Activated T-helper 1 cell treated with anti-CD3 and anti-CD28 coated beads, Interleukin-12 subunit alpha, Interleukin-12 subunit beta, Interleukin-2, Interleukin-4 antibody, amounts not matched to agents 30 ng/mL and 10 ng/mL and 1 ng/mL, durations not matched to agents 14 hours and 24 hours and 36 hours (primary cell): ENCODE results near the gene DUS1L. TPM values are rescaled to one million over a fixed set of nuclear protein-coding genes. Genes with fewer than 3 reads are reported as not detected.

ENCODE experiments used
- DNase-seq: peaks from one replicate; pipeline ENCODE4 v3.0.0; 2021; ENCODE audit warnings: low spot score
- H3K27ac Mint-ChIP-seq: one replicate; pipeline ENCODE4 v1.8.0; 2021; ENCODE audit warnings: mild to moderate bottlenecking, mixed read lengths
- H3K27me3 Mint-ChIP-seq: one replicate; pipeline ENCODE4 v1.8.0; 2022; ENCODE audit warnings: mild to moderate bottlenecking, moderate library complexity, mixed read lengths; ENCODE audit not compliant: insufficient read depth
- H3K36me3 Mint-ChIP-seq: one replicate; pipeline ENCODE4 v1.8.0; 2021; ENCODE audit warnings: low read depth, mixed read lengths
- H3K4me1 Mint-ChIP-seq: one replicate; pipeline ENCODE4 v1.8.0; 2021; ENCODE audit warnings: low read depth, mixed read lengths
- H3K4me3 Mint-ChIP-seq: one replicate; pipeline ENCODE4 v1.8.0; 2021; ENCODE audit warnings: mild to moderate bottlenecking, moderate library complexity, mixed read lengths
- H3K9me3 Mint-ChIP-seq: one replicate; pipeline ENCODE4 v1.8.0; 2021; ENCODE audit warnings: mixed read lengths
- intact Hi-C: fragments of 100-400 bp; cut with micrococcal nuclease; formaldehyde crosslinking; loops from one replicate; pipeline ENCODE4 v1.15.1; 2024
- total RNA-seq: library from RNA; stranded (reverse); gene quantifications from 2 replicates; pipeline ENCODE4 v1.2.3, GENCODE V29; 2022

DUS1L gene
- total RNA-seq, 1 donor from 2014 or later, result 231 TPM

DNA sequence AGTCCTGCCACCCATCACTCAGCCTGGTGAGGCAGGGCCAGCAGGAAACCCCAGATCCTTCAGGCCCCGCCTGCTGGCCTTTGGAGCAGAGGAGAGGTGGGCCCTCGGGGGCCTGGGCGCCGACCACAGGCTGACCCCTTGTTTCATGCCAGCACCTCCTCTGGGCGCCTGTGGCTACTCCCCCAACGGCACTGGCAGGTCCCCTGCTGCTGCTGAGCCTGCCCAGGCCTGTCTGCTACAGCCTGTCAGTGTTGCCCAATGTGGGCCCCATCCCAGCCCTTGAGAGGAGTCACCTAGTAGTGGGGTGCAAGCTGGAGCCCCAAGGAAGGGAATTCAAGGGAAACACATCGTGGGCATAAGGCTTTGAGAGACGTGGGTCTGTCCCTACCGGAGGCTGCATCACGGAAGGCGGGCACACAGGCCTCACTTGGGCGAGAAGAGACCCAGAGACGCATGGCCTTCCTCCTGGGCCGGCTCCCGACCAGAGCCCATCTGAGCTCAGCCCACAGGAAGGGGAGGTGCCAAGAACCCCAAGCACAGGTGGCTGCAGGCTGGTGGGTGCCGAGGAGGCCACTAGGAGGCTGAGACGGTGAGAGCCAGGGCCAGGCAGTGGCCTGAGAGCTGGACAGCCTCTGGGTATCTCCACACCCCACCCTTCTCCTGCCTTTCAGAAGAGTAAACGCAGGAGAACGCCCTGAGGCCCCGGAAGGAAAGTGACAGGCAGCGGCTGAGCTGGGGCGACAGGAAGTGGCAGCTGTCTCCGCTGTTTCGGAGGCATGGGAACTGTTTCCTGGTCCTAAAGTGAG, 40.5 kb upstream of the DUS1L start:
- H3K27me3 Mint-ChIP-seq, result no peaks in the 10 kb centered on the region
- peak; percentile 54 for DNase-seq
- H3K36me3 Mint-ChIP-seq, result peaks cover 4% of the 10 kb centered on the region
- H3K4me3 Mint-ChIP-seq, result peak overlapping the region; percentile 88
- H3K27ac Mint-ChIP-seq, result peak overlapping the region; percentile 96
- peaks cover 11% of the 10 kb centered on the region for H3K4me1 Mint-ChIP-seq
- intact Hi-C loops, result loop anchor here (1.0 to 2.0 kb wide), 3 partner anchors 8 to 48 kb away; partner anchors contain the start of gene FASN
- no peaks in the 10 kb centered on the region for H3K9me3 Mint-ChIP-seq

DNA sequence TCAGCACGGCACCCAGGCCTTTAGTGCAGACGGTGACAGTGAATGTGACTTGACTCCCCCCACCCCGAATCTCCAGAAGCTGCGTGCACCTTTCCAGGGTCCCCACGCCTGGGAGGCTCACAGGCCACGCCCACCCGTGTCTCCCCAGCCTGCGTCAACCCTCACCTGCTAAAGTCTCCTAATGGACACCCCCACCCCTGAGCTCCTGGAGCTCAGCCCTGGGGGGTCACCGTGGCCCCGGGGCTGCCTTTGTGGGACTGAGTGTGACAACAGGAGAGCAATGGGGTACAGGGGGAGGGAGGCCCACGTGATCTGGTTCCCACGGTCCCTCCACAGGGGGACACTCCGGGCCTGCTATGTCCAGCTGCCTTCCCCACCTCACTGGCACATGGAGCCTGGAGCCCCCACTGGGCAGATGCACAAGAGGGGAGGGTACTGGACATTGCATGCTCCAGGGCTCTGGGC, 39.8 kb upstream of the DUS1L start:
- Mint-ChIP-seq H3K36me3 (peaks cover 4% of the 10 kb centered on the region), H3K4me3 (peak overlapping the region; percentile 88), H3K4me1 (peaks cover 11% of the 10 kb centered on the region), H3K27me3 (no peaks in the 10 kb centered on the region), H3K27ac (peak overlapping the region; percentile 96), H3K9me3 (no peaks in the 10 kb centered on the region)
- intact Hi-C loops, result no loop called here
- no peak for DNase-seq

DNA sequence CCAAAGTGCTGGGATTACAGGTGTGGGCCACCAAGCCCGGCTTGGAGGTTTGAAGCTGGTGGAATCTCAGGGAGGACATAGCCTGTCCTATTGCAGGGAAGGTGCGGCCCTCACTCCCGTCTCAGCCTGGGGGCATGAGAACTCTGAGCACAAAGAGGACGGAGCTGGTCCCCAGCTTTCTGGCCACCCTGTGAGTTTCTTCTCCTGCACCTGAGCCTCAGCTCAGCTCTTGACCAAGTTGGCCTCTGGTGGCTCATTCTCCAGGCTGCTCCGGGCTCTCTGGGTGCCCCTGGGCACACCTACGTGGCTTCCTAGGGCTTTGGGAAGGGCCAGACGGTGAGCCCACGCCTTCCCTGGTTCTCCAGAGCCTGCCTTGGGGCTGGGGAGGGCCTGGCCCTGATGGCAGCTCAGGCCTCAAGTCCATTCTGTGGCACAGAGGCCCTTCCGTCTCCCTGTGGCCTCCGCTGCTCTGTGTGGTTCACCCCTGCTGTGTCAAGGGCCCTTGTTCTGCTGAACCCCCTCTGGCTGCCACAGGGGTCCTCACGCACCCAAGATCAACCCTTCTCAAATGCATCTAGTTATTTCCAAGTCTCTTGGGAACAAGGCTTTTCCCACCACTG, 39.3 kb upstream of the DUS1L start:
- peak overlapping the region; percentile 88 for H3K4me3 Mint-ChIP-seq
- H3K36me3 Mint-ChIP-seq, result peaks cover 4% of the 10 kb centered on the region
- H3K4me1 Mint-ChIP-seq, result peaks cover 11% of the 10 kb centered on the region
- intact Hi-C loops, result no loop called here
- H3K9me3 Mint-ChIP-seq, result no peaks in the 10 kb centered on the region
- DNase-seq, result no peak
- peak overlapping the region; percentile 34 for H3K27ac Mint-ChIP-seq
- no peaks in the 10 kb centered on the region for H3K27me3 Mint-ChIP-seq

DNA sequence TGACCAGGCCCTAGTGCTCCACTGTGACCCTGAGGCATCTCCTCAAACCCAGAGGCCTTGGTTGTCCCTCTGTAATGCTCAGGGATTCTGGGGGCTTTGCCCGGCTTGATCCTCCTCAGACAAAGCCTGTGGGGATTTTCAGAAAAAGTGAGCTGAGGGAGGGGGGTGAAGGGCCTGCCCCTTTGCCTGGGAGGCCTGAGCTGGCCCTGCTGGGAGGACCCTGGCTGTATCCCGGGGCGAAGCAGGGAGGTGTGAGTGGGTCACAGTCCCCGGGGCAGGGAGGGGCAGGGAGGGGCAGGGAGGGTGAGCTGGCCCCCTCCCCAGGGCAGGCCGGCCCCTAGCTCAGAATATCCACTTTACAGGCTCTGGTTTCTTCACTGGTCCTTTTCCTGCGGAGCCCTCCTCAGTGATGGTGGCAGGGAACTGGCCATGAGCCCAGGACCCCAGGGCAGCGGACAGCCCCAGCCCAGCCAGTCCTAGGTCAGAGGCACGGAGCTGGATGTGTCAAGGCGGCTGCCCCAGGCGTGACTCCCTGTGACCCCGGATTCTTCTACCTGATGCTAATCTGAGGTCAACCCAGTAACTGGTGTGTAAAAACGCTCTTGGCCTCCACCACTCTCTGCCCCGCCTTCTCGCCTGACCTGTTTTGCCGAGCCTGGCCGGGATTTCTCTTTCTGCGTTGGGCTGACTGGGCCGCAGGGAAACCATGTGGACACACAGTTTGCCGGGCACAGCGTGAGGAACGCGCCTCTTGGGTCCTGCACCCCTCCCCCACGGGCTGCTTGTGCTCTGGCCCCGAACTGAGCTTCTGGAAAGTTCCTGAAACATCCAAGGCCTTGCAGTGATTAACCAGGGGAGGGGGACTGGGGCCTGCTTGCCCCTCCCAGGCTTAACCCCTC, 38.2 kb upstream of the DUS1L start:
- intact Hi-C loops, result no loop called here
- H3K27ac Mint-ChIP-seq, result no peak overlapping the region
- no peaks in the 10 kb centered on the region for H3K9me3 Mint-ChIP-seq
- no peak for DNase-seq
- H3K27me3 Mint-ChIP-seq, result no peaks in the 10 kb centered on the region
- peaks cover 11% of the 10 kb centered on the region for H3K4me1 Mint-ChIP-seq
- peaks cover 4% of the 10 kb centered on the region for H3K36me3 Mint-ChIP-seq
- peak overlapping the region; percentile 11 for H3K4me3 Mint-ChIP-seq

DNA sequence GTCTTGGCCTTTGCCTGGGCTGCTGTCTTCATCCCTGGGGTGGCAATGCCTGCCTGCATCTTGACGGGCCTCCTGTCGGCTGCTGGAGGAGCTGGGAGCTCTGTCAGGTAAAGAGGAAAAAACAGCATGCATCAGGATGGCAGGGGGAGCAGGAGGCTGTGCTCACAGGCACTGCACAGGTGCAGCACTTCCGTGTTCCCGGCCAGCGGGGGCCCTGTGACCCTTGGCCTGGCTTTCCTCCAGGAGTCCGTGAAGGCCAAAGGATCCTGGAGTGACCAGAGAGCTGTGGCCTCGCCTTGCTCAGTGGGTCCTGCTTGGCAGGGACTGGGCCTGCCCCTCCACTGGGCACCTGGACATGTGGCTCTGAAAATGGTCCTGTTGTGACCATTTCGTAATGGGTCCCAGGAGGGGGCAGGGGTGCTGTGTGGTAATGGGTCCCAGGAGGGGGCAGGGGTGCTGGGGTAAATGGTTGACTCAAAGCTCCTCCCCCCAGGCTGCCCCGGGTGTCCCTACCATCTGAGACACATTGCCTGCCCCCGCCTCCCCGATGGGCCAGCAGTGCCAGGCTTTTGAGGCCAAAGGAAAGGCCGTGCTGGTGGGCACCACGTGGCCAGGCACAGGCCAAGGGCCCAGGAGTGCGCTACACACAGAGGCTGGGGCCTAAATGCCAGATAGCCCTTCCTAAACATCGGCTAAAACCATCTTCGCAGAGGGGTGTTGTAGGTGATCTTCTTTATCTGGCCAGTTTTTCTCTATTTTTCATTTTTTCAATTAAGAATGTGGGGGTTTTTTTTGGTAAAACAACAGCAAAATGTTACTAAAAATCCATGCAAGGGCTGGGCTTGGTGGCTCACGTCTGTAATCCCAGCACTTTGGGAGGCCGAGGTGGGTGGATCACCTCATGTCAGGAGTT, 36.4 kb upstream of the DUS1L start:
- H3K27ac Mint-ChIP-seq, result peak overlapping the region; percentile 44
- H3K27me3 Mint-ChIP-seq, result no peaks in the 10 kb centered on the region
- no peak for DNase-seq
- H3K36me3 Mint-ChIP-seq, result peaks cover 4% of the 10 kb centered on the region
- intact Hi-C loops, result no loop called here
- H3K4me1 Mint-ChIP-seq, result peaks cover 11% of the 10 kb centered on the region
- no peak overlapping the region for H3K4me3 Mint-ChIP-seq
- no peaks in the 10 kb centered on the region for H3K9me3 Mint-ChIP-seq

DNA sequence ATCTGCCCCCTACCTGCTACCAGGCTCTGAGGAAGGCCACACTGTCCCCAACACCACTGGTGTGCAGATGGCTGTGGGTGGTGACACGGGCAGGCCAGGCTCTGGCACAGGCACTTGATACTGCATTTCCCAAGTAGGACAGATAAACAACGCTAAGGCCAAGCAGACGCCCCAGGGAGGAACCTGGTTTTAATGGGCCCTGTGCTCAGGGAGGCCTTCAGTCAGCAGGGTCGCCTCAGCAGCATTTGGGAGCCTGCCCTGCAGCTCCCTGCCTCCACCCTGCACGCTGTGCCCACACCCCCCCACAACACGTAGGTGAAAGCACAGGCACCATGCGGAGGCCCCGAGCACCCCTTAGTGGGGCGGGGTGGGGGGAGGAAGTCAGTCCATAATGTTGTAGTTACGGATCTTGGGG, 35.7 kb upstream of the DUS1L start:
- no peak for DNase-seq
- Mint-ChIP-seq H3K36me3 (peaks cover 4% of the 10 kb centered on the region), H3K4me1 (peaks cover 5% of the 10 kb centered on the region), H3K27me3 (no peaks in the 10 kb centered on the region), H3K27ac (peak overlapping the region; percentile 82), H3K4me3 (peak overlapping the region; percentile 47), H3K9me3 (no peaks in the 10 kb centered on the region)
- intact Hi-C loops, result no loop called here

DNA sequence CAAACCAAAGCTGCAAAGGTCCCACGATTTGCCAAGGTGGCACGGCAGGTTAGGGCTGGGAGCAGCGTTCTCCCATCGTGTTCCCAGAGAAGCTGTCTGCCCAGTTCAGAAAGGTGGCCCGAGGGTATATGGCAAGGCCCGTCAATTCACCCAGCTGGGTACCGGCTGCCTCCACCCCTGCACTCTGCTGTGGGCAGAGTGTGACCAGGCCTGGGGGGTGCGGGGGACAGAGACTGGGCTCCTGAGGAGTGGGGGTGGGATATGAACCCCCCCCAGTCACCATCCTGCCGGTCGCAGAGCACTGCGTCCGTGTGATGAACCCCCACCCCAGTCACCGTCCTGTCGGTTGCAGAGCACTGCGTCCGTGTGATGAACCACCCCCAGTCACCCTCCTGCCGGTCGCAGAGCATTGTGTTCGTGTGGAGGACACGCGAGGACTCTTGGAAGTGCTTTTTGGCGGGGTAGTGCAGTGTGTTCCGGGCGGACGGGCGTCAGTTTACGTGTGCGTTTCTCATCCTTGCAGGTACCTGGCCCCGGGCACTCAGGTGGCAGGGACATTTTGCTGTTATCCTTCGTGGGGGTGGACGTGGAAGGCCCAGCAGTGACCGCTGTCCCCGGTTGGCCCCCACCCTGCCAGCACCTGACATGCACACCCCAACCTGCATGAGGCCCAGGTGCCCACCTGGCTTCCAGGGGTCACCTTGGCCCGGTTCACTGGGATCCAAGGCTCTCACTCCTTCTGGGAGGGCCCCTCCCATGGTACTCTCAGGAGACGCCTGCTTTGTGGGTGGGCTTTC, 35.1 kb upstream of the DUS1L start:
- Mint-ChIP-seq H3K27me3 (no peaks in the 10 kb centered on the region), H3K9me3 (no peaks in the 10 kb centered on the region), H3K4me3 (peak overlapping the region; percentile 86), H3K36me3 (peaks cover 7% of the 10 kb centered on the region), H3K4me1 (no peaks in the 10 kb centered on the region), H3K27ac (peak overlapping the region; percentile 82)
- no peak for DNase-seq
- intact Hi-C loops, result no loop called here

DNA sequence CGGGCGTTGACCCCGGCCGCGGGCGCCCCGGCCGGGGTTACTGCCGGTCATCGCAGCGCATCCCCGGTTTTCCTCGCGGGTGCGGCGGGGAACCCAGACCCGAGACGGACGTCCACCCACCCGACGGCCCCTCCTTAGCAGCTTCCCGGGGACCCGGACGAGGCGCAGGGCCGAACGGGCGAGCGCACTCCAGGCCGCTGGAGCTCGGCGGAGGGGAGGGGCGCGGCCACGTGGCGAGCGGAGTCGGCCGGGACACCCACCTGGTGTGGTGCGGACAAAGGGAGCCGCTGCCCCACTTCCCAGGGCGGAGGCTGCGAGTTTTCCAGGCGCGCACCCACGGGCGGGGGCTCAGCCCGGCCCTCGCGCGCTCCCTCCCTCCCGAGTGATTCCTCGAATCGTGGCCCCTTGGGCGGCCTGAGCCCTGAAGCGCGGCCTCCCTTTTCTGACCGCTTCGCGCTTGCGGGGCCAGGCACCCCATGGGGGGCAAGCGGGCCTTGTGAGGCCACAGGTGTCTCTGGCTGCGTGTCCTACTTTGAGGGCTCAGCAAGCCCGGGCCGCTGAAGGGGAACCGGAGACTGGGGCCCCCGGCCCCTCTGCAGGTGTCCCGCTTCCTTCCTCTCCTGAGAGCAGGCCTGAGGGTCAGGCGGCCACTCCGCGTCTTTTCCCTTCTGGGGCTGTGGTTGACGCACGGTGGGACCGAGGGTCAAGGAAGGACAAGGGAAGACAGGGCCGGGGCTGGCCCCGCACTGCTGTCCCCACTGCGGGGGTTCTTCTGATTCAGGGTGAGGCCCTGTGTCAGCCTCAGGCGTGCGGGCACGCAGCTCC, 33.5 kb upstream of the DUS1L start:
- no peak for DNase-seq
- Mint-ChIP-seq H3K4me1 (no peaks in the 10 kb centered on the region), H3K36me3 (peaks cover 7% of the 10 kb centered on the region), H3K27me3 (no peaks in the 10 kb centered on the region), H3K9me3 (no peaks in the 10 kb centered on the region), H3K27ac (peak overlapping the region; percentile 85), H3K4me3 (peak overlapping the region; percentile 86)
- intact Hi-C loops, result loop anchor here (1.0 to 5.0 kb wide), 8 partner anchors 7 to 266 kb away; partner anchors contain the start of genes ALYREF, ANAPC11, DCXR and GPS1

DNA sequence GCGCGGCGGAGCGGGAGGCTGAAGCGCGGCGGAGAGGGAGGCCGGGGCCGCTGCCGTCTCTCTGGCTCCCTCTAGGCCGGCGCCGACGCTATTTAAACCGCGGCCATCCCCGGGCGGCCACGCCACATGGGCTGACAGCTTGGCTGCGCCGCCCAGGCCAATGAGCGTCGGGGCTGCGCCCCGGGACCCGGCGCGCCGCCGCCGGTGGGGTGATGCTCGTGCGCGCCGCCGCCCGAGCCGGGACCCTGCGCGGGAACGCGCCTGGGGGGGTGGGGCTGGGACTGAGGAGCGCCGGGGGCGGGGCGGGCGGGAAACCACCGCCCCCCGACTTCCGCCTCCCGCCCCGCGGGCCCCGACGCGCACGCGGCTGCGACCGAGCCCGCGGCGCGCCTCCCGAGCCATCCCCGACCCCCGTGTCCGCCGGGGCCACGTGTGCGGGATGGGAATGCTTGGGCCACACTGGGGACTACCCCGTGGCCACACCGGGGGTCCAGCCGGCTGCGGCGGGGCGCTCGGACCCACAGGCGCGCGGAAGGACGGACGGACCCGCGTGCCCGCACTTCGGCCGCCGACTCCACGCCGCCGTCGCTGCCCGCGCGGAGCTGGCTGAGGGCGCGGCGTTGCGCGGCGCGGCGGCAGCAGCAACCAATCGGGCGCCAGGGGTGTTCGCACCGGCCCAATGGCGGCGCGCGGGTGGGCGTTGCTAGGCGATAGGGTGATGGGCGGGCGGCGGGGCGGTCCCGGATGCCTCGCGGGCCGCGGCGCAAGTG, 32.8 kb upstream of the DUS1L start, which contains the start of gene FASN:
Gene FASN (minus strand): TSS at position 68 of the 770 bp plus-strand sequence. CDS start 1,791 bp downstream, outside the sequence.
- Mint-ChIP-seq H3K27ac (peak within 1 kb of the TSS; percentile 72), H3K4me1 (no peaks in the 10 kb centered on the region), H3K27me3 (no peaks in the 10 kb centered on the region), H3K36me3 (peaks cover 10% of the 10 kb centered on the region), H3K9me3 (no peaks in the 10 kb centered on the region), H3K4me3 (peak within 1 kb of the TSS; percentile 82)
- peak; percentile 92 for DNase-seq
- intact Hi-C loops, result loop anchor here (1.0 to 5.0 kb wide), 8 partner anchors 8 to 265 kb away; partner anchors contain the start of genes ALYREF, ANAPC11, DCXR and GPS1

DNA sequence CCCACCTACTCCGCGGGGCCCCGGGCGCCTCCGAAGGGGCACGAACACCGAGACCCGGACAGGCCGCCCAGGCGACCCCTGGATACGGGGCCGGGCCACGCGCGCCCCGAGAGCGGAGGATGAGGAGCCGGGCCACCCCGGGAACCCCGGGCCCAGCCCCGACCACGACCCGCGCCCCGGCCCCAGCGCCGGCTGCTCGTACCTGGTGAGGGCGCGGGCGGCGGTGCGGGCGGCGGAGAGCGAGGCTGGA, 32.2 kb upstream of the DUS1L start:
- no peak for DNase-seq
- Mint-ChIP-seq H3K9me3 (no peaks in the 10 kb centered on the region), H3K4me1 (no peaks in the 10 kb centered on the region), H3K4me3 (peak overlapping the region; percentile 66), H3K36me3 (peaks cover 13% of the 10 kb centered on the region), H3K27ac (peak overlapping the region; percentile 55), H3K27me3 (no peaks in the 10 kb centered on the region)
- intact Hi-C loops, result loop anchor here (1.0 to 5.0 kb wide), 8 partner anchors 8 to 265 kb away; partner anchors contain the start of genes ALYREF, ANAPC11, DCXR and GPS1
